IMR-90 (cell line): Measurements from ENCODE around the gene CDRT4. TPM values are rescaled to one million over a fixed set of nuclear protein-coding genes. Genes with fewer than 3 reads are reported as not detected.
A peak's percentile ranks its signal among the peaks of the same experiment; 100 is the strongest.

Source experiments
- ATAC-seq: fragments of 200-7000 bp; cut with Tn5 transposase; 2 replicates; pipeline ENCODE4 v1.9.1; 2020; ENCODE audit warnings: low read depth, mild to moderate bottlenecking, moderate library complexity
- BruUV-seq: library from RNA; stranded (reverse); fragments of 400-500 nt; replicated peaks from 2 replicates; lab custom pipeline; 2021; lab: Mats Ljungman, UMichigan
- CTCF ChIA-PET: fragments of 300-600 bp; formaldehyde crosslinking; extraction: SDS; loops from one replicate; lab custom pipeline; 2021; ENCODE audit warnings: antibody characterized with exemption; lab: Yijun Ruan, JAX
- POLR2A ChIA-PET: fragments of 300-600 bp; sonication (Branson Sonifier 250); formaldehyde crosslinking; loops from one replicate; lab custom pipeline; 2022; ENCODE audit warnings: antibody characterized with exemption; ENCODE audit not compliant: unreplicated experiment; lab: Charles Lee
- DNase-seq: peaks from one replicate; pipeline ENCODE4 v3.0.0; 2013
- H2AFZ ChIP-seq: replicated peaks from 2 replicates; pipeline ENCODE3; 2013; ENCODE audit warnings: low read length, mild to moderate bottlenecking; ENCODE audit not compliant: poor library complexity
- H2AK5ac ChIP-seq: 2 replicates; pipeline ENCODE4 v1.6.1; 2013; ENCODE audit warnings: low read depth, low read length, inconsistent platforms
- H2AK9ac ChIP-seq: replicated peaks from 2 replicates; pipeline ENCODE3; 2013; ENCODE audit warnings: mild to moderate bottlenecking, low read depth, low read length, moderate library complexity; ENCODE audit not compliant: poor library complexity
- H2BK120ac ChIP-seq: 2 replicates; pipeline ENCODE4 v1.6.1; 2013; ENCODE audit warnings: low read depth, low read length, inconsistent platforms
- H2BK15ac ChIP-seq: 3 replicates; pipeline ENCODE4 v1.6.1; 2013; ENCODE audit warnings: low read depth, low read length, inconsistent platforms
- H2BK20ac ChIP-seq: 2 replicates; pipeline ENCODE4 v1.6.1; 2013; ENCODE audit warnings: low read depth, mild to moderate bottlenecking, inconsistent platforms, low read length, moderate library complexity
- H2BK5ac ChIP-seq: 2 replicates; pipeline ENCODE4 v1.6.1; 2013; ENCODE audit warnings: mild to moderate bottlenecking, low read depth, low read length, inconsistent platforms; ENCODE audit not compliant: poor library complexity, severe bottlenecking
- H3K14ac ChIP-seq: replicated peaks from 2 replicates; pipeline ENCODE4 v1.6.1; 2013; ENCODE audit warnings: low read depth, low read length, inconsistent platforms
- H3K18ac ChIP-seq: 2 replicates; pipeline ENCODE4 v1.6.1; 2013; ENCODE audit warnings: low read depth, low read length, control low read depth
- H3K23ac ChIP-seq: 2 replicates; pipeline ENCODE4 v1.6.1; 2013; ENCODE audit warnings: low read depth, low read length, inconsistent platforms
- H3K27ac ChIP-seq: 2 replicates; pipeline ENCODE4 v1.5.1; 2013; ENCODE audit warnings: mild to moderate bottlenecking, control low read depth, low read length; ENCODE audit not compliant: insufficient read depth
- H3K27me3 ChIP-seq: 2 replicates; pipeline ENCODE4 v1.6.1; 2013; ENCODE audit warnings: low read length; ENCODE audit not compliant: control insufficient read depth, insufficient read depth
- H3K36me3 ChIP-seq: 2 replicates; pipeline ENCODE4 v1.6.1; 2013; ENCODE audit warnings: low read length, mixed read lengths; ENCODE audit not compliant: control insufficient read depth, insufficient read depth
- H3K4ac ChIP-seq: 2 replicates; pipeline ENCODE4 v1.6.1; 2013; ENCODE audit warnings: low read depth, low read length, inconsistent platforms
- H3K4me1 ChIP-seq: 2 replicates; pipeline ENCODE4 v1.6.1; 2013; ENCODE audit warnings: low read length, mixed read lengths; ENCODE audit not compliant: control insufficient read depth, insufficient read depth
- H3K4me2 ChIP-seq: 2 replicates; pipeline ENCODE4 v1.6.1; 2013; ENCODE audit warnings: low read depth, mild to moderate bottlenecking, control low read depth, low read length, moderate library complexity
- H3K4me3 ChIP-seq: 2 replicates; pipeline ENCODE4 v1.5.1; 2013; ENCODE audit warnings: low read depth, mild to moderate bottlenecking, control low read depth, low read length, moderate library complexity; ENCODE audit not compliant: insufficient read depth
- H3K56ac ChIP-seq: 2 replicates; pipeline ENCODE4 v1.6.1; 2013; ENCODE audit warnings: low read length, inconsistent platforms; ENCODE audit not compliant: insufficient read depth; ENCODE audit errors: extremely low read depth
- H3K79me1 ChIP-seq, 2 experiments: 2 replicates each; pipeline ENCODE4 v1.6.1; 2013; ENCODE audit warnings: low read length in 2 of 2, inconsistent platforms in 1 of 2, low read depth in 1 of 2
- H3K9ac ChIP-seq: 2 replicates; pipeline ENCODE4 v1.6.1; 2013; ENCODE audit warnings: low read depth, low read length, control low read depth
- H3K9me1 ChIP-seq: 2 replicates; pipeline ENCODE4 v1.6.1; 2013; ENCODE audit warnings: low read length, inconsistent platforms; ENCODE audit not compliant: insufficient read depth
- H3K9me3 ChIP-seq: 2 replicates; pipeline ENCODE4 v1.6.1; 2013; ENCODE audit warnings: low read length; ENCODE audit not compliant: control insufficient read depth, insufficient read depth
- H4K20me1 ChIP-seq: 2 replicates; pipeline ENCODE4 v1.6.1; 2013; ENCODE audit warnings: low read length, inconsistent platforms; ENCODE audit not compliant: insufficient read depth
- H4K5ac ChIP-seq: 2 replicates; pipeline ENCODE4 v1.6.1; 2013; ENCODE audit warnings: mild to moderate bottlenecking, low read depth, low read length, control low read depth
- H4K8ac ChIP-seq, 2 experiments: 2 replicates each; pipeline ENCODE4 v1.6.1; 2013; ENCODE audit warnings: low read depth in 2 of 2, low read length in 2 of 2, control low read depth in 1 of 2, inconsistent platforms in 1 of 2
- H4K91ac ChIP-seq: 2 replicates; pipeline ENCODE4 v1.6.1; 2013; ENCODE audit warnings: low read depth, low read length, inconsistent platforms; ENCODE audit not compliant: insufficient read depth
- BHLHE40 ChIP-seq: fragments of 150-350 bp; IDR thresholded peaks from 2 replicates; pipeline ENCODE4 v1.6.1; 2016; ENCODE audit warnings: mild to moderate bottlenecking, low read depth, low read length
- FOS ChIP-seq: fragments of 150-350 bp; IDR thresholded peaks from 2 replicates; pipeline ENCODE4 v1.6.1; 2016; ENCODE audit warnings: low read depth, low read length
- MAFK ChIP-seq: IDR thresholded peaks from 2 replicates; pipeline ENCODE4 v1.6.1; 2012; ENCODE audit warnings: low read depth, low read length, improper control_type of control experiment
- MAZ ChIP-seq: IDR thresholded peaks from 2 replicates; pipeline ENCODE4 v1.6.1; 2012; ENCODE audit warnings: low read depth, mild to moderate bottlenecking, low read length, improper control_type of control experiment, moderate library complexity, borderline replicate concordance
- NFE2L2 ChIP-seq: fragments of 150-350 bp; IDR thresholded peaks from 2 replicates; pipeline ENCODE4 v1.6.1; 2016; ENCODE audit warnings: low read depth, mild to moderate bottlenecking, low read length
- POLR2A ChIP-seq: IDR thresholded peaks from 2 replicates; pipeline ENCODE4 v1.6.1; 2012; ENCODE audit warnings: mild to moderate bottlenecking, low read depth, low read length
- RAD21 ChIP-seq: IDR thresholded peaks from 2 replicates; pipeline ENCODE4 v1.6.1; 2012; ENCODE audit warnings: low read length, improper control_type of control experiment
- RCOR1 ChIP-seq: IDR thresholded peaks from 2 replicates; pipeline ENCODE4 v1.6.1; 2012; ENCODE audit warnings: mild to moderate bottlenecking, low read length, improper control_type of control experiment; ENCODE audit not compliant: insufficient replicate concordance
- RFX5 ChIP-seq: IDR thresholded peaks from 2 replicates; pipeline ENCODE4 v1.8.0; 2012; ENCODE audit warnings: low read depth, mild to moderate bottlenecking, low read length, moderate library complexity
- SMC3 ChIP-seq: fragments of 150-350 bp; IDR thresholded peaks from 2 replicates; pipeline ENCODE4 v1.6.1; 2016; ENCODE audit warnings: low read depth, mild to moderate bottlenecking, antibody characterized with exemption, low read length, moderate library complexity
- WGBS, 2 experiments: methylation state at CpG; one replicate each; pipeline versions ENCODE4 v1.1.5 to v1.1.7; 2013; ENCODE audit warnings: missing lambda C conversion rate in 2 of 2; ENCODE audit not compliant: insufficient read length in 1 of 2; ENCODE audit errors: extremely low coverage in 2 of 2; 5-methylcytosine and 5-hydroxymethylcytosine counted together
- dilution Hi-C: fragments of 300-500 bp; cut with HindIII; formaldehyde crosslinking; loops from one replicate; pipeline ENCODE4 v1.14.3; 2018; ENCODE audit warnings: low sequenced_read_pairs; ENCODE audit not compliant: unreplicated experiment
- in situ Hi-C: fragments of 300-500 bp; cut with MboI; formaldehyde crosslinking; loops from 3 replicates; pipeline ENCODE4 v1.14.3; 2019; ENCODE audit warnings: low sequenced_read_pairs, inconsistent platforms, mixed read lengths
- intact Hi-C: fragments of 100-400 bp; cut with micrococcal nuclease; formaldehyde crosslinking; loops from 2 replicates; pipeline ENCODE4 v1.10.0; 2022
- polyA plus RNA-seq, 3 experiments: library from polyadenylated mRNA; depleted of rRNA; stranded (reverse); fragments of >200 nt; gene quantifications; 2 replicates each; pipeline ENCODE4 v1.2.3, GENCODE V29; 2012; ENCODE audit warnings: low replicate concordance in 1 of 3
- total RNA-seq: library from RNA; depleted of rRNA; stranded (reverse); fragments of >200 nt; gene quantifications from 2 replicates; pipeline ENCODE4 v1.2.3, GENCODE V29; 2012
- TF ChIP-seq, protein P1 (sequence below): fragments of 150-350 bp; IDR thresholded peaks from 2 replicates; pipeline ENCODE4 v1.6.1; 2017; ENCODE audit warnings: mild to moderate bottlenecking, antibody characterized with exemption, low read length, low read depth
- TF ChIP-seq, protein P2 (sequence below): conservative IDR thresholded peaks from 2 replicates; pipeline ENCODE4 v1.5.1; 2012; ENCODE audit warnings: mild to moderate bottlenecking, low read depth, low read length, improper control_type of control experiment
- TF ChIP-seq, protein P3 (sequence below): fragments of 150-350 bp; IDR thresholded peaks from 2 replicates; pipeline ENCODE4 v1.6.1; 2016; ENCODE audit warnings: low read depth, mild to moderate bottlenecking, low read length, moderate library complexity, borderline replicate concordance

Gene CDRT4
- total and polyA plus RNA-seq, 2 of the 4 experiments (the other 2 are of a cell fraction), result 0.90 to 3.7 TPM

DNA sequence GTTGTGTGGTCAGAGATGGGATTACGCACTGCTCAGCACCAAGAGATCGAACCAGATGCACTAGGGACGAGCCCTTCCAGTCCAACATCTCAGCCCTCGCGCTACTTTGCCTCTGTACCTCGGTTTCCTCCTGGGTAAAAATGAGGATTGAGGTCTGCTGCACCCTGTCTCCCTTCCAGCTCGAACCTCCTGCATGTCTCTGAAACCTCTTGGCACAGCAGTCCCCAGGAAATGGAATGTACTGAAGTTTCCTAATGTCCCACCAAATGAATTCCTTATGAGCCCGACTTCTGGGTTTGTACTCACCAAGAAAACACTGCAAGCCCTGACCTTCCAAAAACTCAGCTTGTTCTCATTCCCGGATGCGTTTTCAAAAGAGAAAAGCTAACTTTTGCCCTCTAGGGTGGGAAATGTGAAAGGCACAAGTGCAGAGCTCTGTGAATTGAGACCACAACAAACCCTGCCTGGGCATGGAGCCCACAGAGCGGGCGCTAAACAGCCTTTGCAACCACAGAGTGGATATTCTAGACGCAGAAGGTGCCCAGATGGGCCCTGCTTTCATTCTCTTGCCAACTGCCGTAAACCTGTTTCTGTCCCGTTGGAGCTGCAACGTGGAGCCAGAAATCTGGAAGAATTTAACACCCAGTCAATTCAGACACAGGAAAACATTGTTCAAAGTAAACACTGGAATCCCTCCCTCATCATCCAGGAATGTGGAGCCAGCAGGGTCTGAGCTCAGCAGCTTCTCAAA, 10.3 kb downstream of the CDRT4 start:
- in situ Hi-C loops, result no loop called here
- no peak overlapping the region for H3K4me3 ChIP-seq
- peak overlapping the region; percentile 83 for H2AFZ ChIP-seq
- peak overlapping the region; percentile 88 for H2BK120ac ChIP-seq
- 9% methylated on average over 4 of the region's 16 CpGs; no CpG with 5 or more reads in 1 of the 2 experiments for WGBS, 2 experiments
- H2BK5ac ChIP-seq, result peak overlapping the region; percentile 12
- DNase-seq, result peak; percentile 84
- no TSS peak for BruUV-seq
- H3K79me1 ChIP-seq, result no peaks in the 10 kb centered on the region
- ChIA-PET POLR2A (interaction anchor here (0.8 to 1.5 kb wide), 2 partner anchors 151 to 194 kb away, joined by 3 to 4 read pairs; no protein-coding TSS in a partner anchor), CTCF (interaction anchor here (0.6 to 2.3 kb wide), 11 partner anchors 18 to 993 kb away, joined by 3 to 11 read pairs (median 3); no protein-coding TSS in a partner anchor)
- H4K20me1 ChIP-seq, result no peaks in the 10 kb centered on the region
- peaks cover 18% of the 10 kb centered on the region; the same call in 1 of the 2 replicates for H3K9me1 ChIP-seq
- H4K8ac ChIP-seq, result peak overlapping the region; percentile 51 to 73; a peak in 3 of 4 replicates
- H2AK5ac ChIP-seq, result peak overlapping the region; percentile 65
- peak overlapping the region; percentile 70 for H2AK9ac ChIP-seq
- peak overlapping the region; percentile 66 for H3K27ac ChIP-seq
- peak overlapping the region; percentile 18; the same call in 2 of the 3 replicates for H2BK15ac ChIP-seq
- peak overlapping the region; percentile 32; the same call in 1 of the 2 replicates for H3K56ac ChIP-seq
- H3K4me1 ChIP-seq, result peaks cover 22% of the 10 kb centered on the region
- peak overlapping the region; percentile 11; the same call in 1 of the 2 replicates for H4K5ac ChIP-seq
- H3K14ac ChIP-seq, result peak overlapping the region; percentile 76
- peak overlapping the region; percentile 73 for H3K18ac ChIP-seq
- intact Hi-C loops, result loop anchor here (1.0 to 5.0 kb wide), 4 partner anchors 22 to 960 kb away; partner anchors contain the start of gene TRPV2
- H3K9me3 ChIP-seq, result peaks cover 3% of the 10 kb centered on the region
- dilution Hi-C loops, result no loop called here
- peak overlapping the region; percentile 90 for H2BK20ac ChIP-seq
- peak overlapping the region; percentile 57 for H3K4me2 ChIP-seq
- peak overlapping the region; percentile 30 for H3K9ac ChIP-seq
- H3K4ac ChIP-seq, result peak overlapping the region; percentile 89
- H4K91ac ChIP-seq, result peak overlapping the region; percentile 91
- H3K27me3 ChIP-seq, result no peaks in the 10 kb centered on the region
- H3K23ac ChIP-seq, result peak overlapping the region; percentile 80
- peak; percentile 76 for ATAC-seq
- peaks cover 3% of the 10 kb centered on the region; the same call in 1 of the 2 replicates for H3K36me3 ChIP-seq
- TF ChIP-seq MAFK (no peak), BHLHE40 (no peak), POLR2A (no peak), MAZ (no peak; the same call in 1 of the 2 replicates), SMC3 (peak; percentile 31; the same call in 1 of the 2 replicates), FOS (peak; percentile 9; the same call in 1 of the 2 replicates), NFE2L2 (no peak), RAD21 (peak; percentile 54), RFX5 (no peak), RCOR1 (no peak)
- TF ChIP-seq, protein P1, sequence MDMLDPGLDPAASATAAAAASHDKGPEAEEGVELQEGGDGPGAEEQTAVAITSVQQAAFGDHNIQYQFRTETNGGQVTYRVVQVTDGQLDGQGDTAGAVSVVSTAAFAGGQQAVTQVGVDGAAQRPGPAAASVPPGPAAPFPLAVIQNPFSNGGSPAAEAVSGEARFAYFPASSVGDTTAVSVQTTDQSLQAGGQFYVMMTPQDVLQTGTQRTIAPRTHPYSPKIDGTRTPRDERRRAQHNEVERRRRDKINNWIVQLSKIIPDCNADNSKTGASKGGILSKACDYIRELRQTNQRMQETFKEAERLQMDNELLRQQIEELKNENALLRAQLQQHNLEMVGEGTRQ, result no peak
- TF ChIP-seq, protein P2, sequence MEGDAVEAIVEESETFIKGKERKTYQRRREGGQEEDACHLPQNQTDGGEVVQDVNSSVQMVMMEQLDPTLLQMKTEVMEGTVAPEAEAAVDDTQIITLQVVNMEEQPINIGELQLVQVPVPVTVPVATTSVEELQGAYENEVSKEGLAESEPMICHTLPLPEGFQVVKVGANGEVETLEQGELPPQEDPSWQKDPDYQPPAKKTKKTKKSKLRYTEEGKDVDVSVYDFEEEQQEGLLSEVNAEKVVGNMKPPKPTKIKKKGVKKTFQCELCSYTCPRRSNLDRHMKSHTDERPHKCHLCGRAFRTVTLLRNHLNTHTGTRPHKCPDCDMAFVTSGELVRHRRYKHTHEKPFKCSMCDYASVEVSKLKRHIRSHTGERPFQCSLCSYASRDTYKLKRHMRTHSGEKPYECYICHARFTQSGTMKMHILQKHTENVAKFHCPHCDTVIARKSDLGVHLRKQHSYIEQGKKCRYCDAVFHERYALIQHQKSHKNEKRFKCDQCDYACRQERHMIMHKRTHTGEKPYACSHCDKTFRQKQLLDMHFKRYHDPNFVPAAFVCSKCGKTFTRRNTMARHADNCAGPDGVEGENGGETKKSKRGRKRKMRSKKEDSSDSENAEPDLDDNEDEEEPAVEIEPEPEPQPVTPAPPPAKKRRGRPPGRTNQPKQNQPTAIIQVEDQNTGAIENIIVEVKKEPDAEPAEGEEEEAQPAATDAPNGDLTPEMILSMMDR, result peak; percentile 51
- TF ChIP-seq, protein P3, sequence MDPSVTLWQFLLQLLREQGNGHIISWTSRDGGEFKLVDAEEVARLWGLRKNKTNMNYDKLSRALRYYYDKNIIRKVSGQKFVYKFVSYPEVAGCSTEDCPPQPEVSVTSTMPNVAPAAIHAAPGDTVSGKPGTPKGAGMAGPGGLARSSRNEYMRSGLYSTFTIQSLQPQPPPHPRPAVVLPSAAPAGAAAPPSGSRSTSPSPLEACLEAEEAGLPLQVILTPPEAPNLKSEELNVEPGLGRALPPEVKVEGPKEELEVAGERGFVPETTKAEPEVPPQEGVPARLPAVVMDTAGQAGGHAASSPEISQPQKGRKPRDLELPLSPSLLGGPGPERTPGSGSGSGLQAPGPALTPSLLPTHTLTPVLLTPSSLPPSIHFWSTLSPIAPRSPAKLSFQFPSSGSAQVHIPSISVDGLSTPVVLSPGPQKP, result no peak
